ENCODE results near the gene DNAJB14.

DNAJB14 gene

GRCh38 chr4:99943904-99944437 lies 2.4 kb downstream of the DNAJB14 start:
- no peak for DNase-seq (ENCODE audit: low read depth)

- DNase-seq (ENCODE audit: low read depth), result no peak
Observed at GRCh38 chr4:99938243-99938753, 8.1 kb downstream of the DNAJB14 start.

DNA sequence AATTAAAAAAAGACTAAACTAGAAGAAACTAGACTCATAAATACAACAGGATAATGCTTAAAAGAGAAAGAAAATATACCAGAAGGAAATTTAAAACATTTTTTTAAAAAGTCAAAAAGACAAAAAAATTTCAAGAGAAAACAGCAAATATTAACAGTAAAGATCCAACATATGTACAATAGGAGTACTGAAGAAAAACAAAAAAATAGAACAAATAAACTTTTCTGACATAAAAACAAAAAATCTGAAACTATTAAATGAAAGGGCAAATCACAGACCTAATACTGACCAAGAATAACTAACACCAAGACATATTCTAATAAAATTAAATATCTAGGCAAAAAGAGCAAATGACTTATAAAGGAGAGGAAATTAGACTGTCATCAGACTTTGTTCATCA lies 11.5 kb downstream of the DNAJB14 start:
- no peak for DNase-seq (ENCODE audit: low read depth)

GRCh38 chr4:99927566-99927965 lies 18.9 kb downstream of the DNAJB14 start:
- no peak for DNase-seq (ENCODE audit: low read depth)

DNA sequence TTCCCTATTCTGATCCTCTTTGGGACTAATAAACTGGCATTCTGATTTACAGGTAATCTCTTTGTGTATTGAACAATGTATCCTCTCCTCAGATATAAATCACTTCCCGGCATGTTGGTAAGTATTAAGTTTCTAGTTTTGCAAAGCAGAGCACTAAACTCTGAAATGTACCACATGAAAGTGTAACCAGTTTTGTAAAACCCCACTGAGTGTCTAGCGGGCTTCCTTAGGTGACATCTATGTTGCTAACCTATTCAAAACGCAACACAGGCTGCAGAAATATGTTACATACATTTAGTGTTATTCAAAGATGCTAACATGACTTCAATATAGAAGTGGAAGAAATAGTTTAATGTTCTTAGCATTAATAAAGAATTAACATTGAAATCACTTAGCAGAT lies 25.2 kb downstream of the DNAJB14 start:
- DNase-seq (ENCODE audit: low read depth), result no peak

DNA sequence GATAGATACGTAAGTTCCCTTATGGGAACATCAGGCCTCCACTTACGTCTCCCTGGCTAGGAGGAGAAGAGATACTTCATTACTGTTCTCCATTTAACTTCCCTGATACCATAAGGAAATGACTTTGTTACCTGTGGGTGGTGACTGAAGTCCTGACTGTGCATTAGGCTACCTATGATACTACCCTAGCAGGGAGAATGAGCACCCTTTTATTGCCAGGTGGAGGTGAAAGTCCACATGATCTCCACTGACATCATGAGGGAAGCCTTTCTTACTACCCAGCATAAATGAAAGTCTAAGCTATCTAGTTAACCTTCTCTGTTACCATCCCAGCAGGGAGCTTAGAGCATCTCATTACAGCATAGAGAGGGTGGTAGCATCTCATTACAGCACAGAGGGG lies 27.8 kb downstream of the DNAJB14 start:
- no peak for DNase-seq (ENCODE audit: low read depth)

- no peak for DNase-seq (ENCODE audit: low read depth)
Observed at GRCh38 chr4:99917575-99917974, 28.8 kb downstream of the DNAJB14 start.

DNA sequence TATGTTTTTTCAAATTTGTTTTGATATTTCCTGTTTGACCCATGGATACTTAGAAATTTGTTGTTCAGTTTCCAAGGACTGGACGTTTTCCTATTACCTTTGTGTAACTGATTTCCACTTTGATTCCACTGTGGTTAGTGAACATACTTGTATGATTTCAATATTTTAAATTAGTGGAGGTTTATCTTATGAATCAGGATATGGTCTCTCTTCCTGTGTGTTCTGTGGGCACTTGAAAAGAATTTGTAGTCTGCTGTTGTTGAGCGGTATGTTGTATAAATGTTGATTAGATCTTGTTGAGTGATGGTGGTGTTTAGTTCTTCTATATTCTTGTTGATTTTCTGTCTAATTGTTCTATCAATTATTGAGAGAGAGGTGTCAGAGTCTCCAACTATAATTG lies 31.0 kb downstream of the DNAJB14 start:
- DNase-seq (ENCODE audit: low read depth), result no peak

- DNase-seq (ENCODE audit: low read depth), result no peak
Observed at GRCh38 chr4:99894998-99895397, 51.4 kb downstream of the DNAJB14 start.

DNA sequence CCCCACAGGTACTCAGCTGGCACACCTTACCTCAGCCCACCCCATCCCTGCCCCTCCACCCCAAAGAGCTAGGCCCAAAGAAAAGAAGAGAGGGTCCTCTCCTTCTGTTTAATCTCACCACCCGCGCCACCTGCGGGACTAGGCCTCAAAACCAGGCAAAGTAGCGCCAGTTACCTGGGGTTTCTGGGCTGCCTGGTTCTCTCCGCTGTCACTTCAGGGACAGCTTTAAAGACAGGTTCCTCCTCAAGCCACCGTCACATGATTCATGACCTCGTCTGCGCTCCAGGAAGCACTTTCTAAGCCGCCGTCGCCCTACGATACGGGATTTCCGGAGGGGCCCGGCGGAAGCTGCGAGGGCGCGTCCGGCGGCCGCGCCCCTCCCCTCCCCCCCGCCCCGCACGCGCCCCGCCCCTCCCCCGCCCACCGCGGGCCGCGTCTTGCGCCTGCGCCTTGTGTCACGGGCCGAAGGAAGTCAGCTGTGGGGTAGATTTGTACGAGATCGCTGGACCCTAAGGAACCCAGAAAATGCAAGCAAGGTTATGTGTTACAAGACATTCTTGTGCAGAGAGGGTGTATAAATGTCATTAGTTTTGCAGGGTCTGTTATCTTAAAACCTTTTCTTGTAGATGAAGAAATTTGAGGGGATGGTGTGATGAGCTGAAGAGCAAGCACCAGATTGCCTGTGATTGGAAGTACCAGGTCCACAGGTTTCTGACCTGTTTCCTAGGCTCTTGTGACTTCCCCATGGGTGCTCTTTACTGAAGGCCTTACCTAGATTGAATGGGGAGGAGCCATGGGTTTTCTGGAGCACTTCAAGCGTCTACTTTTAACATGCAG lies 52.0 kb downstream of the DNAJB14 start, which contains the start of gene LAMTOR3:
LAMTOR3 (minus strand) TSS at position 267 of the 837 bp plus-strand sequence. CDS start 464 bp downstream, outside the sequence.
- peak; percentile 74 for DNase-seq (ENCODE audit: low read depth)

GRCh38 chr4:99893839-99894160 lies 52.6 kb downstream of the DNAJB14 start:
- DNase-seq (ENCODE audit: low read depth), result no peak

DNA sequence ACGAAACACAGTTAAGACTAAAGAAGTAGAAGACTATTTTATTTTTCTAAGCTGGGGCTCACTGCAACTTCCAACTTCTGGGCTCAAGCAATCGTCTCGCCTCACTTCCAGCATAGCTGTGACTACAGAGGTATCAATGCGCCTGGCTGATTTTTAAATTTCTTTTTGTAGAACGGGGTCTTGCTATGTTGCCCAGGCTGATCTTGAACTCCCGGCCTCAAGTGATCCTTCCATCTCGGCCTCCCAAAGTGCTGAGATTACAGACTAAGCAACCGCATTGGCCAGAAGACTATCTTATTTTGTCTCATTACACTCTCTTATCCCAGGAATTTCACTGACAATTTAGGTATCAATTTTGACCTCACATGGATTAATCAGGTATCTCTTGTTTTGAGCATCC lies 53.4 kb downstream of the DNAJB14 start:
- no peak for DNase-seq (ENCODE audit: low read depth)

DNA sequence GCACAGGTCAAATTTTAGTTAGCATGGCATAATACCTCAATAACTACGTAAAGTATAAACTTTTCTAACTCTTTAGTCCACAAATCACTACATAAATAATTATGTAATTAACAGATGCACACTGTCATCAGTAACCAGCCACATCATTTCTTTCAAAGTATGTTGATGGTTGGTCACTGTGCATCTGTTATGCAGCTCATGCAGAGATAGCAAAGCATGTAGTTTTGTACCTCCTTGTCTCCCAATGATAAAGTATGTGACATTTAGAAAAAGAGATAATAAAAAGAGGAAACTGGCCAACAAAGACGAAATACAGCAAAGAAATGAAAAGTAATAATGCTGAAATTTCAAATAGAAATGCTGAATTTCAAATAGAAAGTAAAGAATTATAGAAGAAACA lies 55.1 kb downstream of the DNAJB14 start:
- DNase-seq (ENCODE audit: low read depth), result no peak

- no peak for DNase-seq (ENCODE audit: low read depth)
Observed at GRCh38 chr4:99887837-99888236, 58.6 kb downstream of the DNAJB14 start.

- DNase-seq (ENCODE audit: low read depth), result no peak
Observed at GRCh38 chr4:99886146-99886545, 60.3 kb downstream of the DNAJB14 start.

- DNase-seq (ENCODE audit: low read depth), result no peak
Observed at GRCh38 chr4:99885687-99886086, 60.7 kb downstream of the DNAJB14 start.

DNA sequence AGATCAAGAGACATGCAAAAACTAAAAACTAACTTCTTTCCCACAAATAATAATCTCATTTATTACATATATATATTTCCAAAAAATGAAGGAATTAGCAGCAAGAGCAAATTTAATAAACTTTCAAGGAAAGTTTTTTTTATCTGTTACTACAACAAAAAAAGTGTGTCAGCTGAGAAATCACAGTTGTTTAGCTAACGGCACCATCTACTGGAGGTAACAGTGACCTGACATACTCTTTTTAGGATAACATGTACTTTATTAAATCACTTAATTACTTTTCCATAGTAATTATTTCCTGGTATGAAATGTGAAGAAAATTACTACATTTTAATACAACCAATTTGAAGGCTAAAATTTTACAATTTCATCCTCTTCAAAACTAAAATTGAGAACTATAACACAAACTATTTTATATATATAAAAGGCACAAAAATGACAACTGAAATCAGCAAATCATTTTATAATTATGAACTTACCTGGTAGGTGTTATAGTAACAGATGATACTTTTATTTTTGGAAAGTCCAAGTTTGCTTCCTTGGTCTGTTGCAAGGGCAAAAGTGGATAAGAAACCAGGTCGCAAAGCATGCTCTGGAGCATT lies 61.3 kb downstream of the DNAJB14 start:
- no peak for DNase-seq (ENCODE audit: low read depth)

- DNase-seq (ENCODE audit: low read depth), result no peak
Observed at GRCh38 chr4:99879458-99879857, 67.0 kb downstream of the DNAJB14 start.

DNA sequence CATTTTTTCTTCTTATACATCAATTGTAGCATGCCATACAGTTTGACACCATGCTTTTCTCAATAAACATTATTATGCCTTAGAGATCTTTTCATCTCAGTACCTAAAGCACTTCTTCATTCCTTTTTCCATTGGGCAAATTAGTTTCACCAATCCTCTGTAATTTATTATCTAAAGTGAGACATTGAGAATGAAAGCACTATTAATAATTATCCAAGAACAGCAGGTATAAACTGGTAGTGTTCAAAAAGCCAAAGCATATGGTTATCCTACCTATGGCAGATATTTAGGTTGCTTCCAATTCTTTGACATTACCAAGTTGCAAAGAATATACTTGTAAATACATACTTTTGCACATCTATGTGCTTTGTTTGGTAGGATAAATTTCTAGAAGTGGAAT lies 67.8 kb downstream of the DNAJB14 start:
- DNase-seq (ENCODE audit: low read depth), result no peak

- DNase-seq (ENCODE audit: low read depth), result no peak
Observed at GRCh38 chr4:99876946-99877345, 69.5 kb downstream of the DNAJB14 start.

GRCh38 chr4:99875071-99875470 lies 71.3 kb downstream of the DNAJB14 start:
- DNase-seq (ENCODE audit: low read depth), result no peak

DNA sequence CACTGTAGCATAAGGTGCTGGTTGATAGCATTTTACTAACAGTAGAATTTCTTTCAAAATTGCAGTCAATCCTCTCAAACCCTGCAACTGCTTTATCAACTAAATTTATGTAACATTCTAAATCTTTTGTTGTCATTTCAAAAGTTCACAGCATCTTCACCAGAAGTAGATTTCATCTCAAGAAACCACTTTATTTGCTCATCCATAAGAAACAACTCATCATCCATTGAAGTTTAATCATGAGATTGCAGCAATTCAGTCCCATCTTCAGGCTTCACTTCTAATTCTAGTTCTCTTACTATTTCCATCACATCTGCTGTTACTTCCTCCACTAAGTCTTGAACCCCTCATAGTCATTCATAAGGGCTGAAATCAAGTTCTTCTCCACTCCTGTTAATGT lies 73.8 kb downstream of the DNAJB14 start:
- no peak for DNase-seq (ENCODE audit: low read depth)

DNA sequence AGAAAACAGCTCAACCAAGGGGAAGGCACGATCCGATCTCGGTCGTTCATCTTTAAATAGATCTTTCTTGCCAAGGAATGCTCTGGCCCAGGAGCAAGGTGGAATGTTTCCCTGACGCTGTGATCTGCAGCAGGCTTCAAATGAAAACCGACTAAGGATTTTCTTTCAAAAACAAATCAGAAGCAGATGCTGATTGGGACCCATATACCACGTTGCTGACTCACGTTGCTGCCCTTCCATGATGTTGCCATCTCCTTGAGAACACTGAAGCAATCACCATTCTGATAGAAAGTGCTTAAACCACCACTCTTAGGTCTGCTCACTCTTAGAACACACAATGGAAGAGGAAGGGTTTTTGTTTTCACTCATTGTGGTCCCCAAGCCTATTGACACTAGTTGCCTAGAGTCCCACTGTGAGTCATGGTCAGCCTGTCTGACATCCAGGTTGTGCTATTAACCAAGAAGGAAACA lies 78.3 kb downstream of the DNAJB14 start:
- no peak for DNase-seq (ENCODE audit: low read depth)
